GM12872 (cell line): ENCODE measurements around the gene TTBK2.

Experiments used
- TF ChIP-seq, protein P1 (sequence below): IDR thresholded peaks from 3 replicates; pipeline ENCODE4 v1.5.1; 2011; ENCODE audit warnings: low read depth, mild to moderate bottlenecking, low read length, moderate library complexity; ENCODE audit not compliant: insufficient read depth

The TTBK2 gene

GRCh38 chr15:42933886-42934667 lies 13.5 kb upstream of the TTBK2 start:
- TF ChIP-seq, protein P1, sequence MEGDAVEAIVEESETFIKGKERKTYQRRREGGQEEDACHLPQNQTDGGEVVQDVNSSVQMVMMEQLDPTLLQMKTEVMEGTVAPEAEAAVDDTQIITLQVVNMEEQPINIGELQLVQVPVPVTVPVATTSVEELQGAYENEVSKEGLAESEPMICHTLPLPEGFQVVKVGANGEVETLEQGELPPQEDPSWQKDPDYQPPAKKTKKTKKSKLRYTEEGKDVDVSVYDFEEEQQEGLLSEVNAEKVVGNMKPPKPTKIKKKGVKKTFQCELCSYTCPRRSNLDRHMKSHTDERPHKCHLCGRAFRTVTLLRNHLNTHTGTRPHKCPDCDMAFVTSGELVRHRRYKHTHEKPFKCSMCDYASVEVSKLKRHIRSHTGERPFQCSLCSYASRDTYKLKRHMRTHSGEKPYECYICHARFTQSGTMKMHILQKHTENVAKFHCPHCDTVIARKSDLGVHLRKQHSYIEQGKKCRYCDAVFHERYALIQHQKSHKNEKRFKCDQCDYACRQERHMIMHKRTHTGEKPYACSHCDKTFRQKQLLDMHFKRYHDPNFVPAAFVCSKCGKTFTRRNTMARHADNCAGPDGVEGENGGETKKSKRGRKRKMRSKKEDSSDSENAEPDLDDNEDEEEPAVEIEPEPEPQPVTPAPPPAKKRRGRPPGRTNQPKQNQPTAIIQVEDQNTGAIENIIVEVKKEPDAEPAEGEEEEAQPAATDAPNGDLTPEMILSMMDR: no peak

GRCh38 chr15:42932833-42933515 lies 12.4 kb upstream of the TTBK2 start:
- TF ChIP-seq, protein P1: no peak

- TF ChIP-seq, protein P1: no peak
These were observed 11.3 kb upstream of the TTBK2 start for GRCh38 chr15:42931702-42932486.

DNA sequence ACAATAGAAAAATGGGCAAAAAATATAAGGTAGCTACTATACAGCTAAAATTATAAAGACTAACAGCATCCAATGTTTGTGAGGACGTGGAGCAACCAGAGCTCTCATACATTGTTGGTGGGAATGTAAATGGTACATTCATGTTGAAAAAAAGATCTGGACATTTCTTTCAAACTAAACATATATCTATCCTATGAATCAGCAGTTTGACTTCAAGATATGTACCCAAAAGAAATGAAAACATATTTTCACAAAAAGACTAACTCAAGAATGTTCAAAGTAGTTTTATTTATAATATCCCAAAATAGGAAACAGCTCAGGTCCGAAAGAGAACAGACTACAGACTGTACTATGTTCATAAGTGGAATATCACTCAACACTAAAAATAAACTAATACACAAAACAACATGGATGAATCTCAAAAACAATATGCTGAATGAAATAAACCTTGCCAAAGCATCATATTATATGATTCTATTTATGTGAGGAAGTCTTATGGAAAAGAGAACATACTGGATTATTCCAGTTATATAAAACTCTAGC lies 8.8 kb upstream of the TTBK2 start:
- TF ChIP-seq, protein P1: no peak

- TF ChIP-seq, protein P1: no peak
These were observed 759 bp upstream of the TTBK2 start for GRCh38 chr15:42921342-42921731.

DNA sequence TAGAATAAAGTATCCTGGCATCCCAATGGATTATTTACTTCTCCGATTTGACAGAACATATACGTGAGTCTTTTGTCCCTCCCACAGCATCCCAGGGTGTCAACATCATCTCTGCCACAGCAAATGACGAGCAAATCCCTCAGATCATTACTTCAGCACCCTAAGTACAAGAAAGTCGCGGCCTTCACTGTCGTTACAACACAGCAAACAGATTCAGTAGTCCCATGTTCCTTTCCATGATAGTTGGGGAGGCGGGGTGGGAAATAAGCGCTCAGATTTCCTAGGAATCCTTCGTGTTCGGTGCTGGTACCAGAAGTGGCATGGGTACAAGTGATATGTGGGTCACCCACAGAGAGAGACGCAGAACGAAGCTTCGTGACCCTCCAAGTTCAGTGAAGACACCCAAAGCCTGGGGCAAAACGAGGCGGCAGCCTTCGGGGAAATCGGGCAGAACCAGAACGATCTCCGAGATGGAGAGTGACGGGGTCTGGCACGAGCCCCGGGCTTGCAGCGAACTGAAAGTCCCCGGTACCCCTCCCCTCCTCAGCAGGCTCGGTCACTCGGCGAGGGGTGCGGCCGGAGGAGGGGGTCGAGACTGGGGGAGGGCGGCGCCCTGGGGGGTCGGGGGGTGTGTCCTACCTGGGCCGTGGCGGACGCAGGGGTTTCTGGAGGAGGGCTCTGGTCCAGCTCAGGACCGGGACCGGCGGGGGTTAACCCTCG lies 619 bp downstream of the TTBK2 start:
- TF ChIP-seq, protein P1: no peak

- TF ChIP-seq, protein P1: no peak
These were observed 1.3 kb downstream of the TTBK2 start for GRCh38 chr15:42919308-42919707.
